ENCODE data around the gene SLC38A7.

Gene SLC38A7

GRCh38 chr16:58651965-58652348 lies 32.6 kb downstream of the SLC38A7 start:
- no peak overlapping the region for H3K4me3 ChIP-seq (replicated peaks in 1 of 2; ENCODE audit: low read depth in 2 of 2, low read length in 2 of 2)
- DNase-seq (ENCODE audit: low read depth in 2 of 2) = peak in 1 of 2 donors; percentile 84
- TF ChIP-seq CTCF (IDR thresholded peaks at IDR 0.05; ENCODE audit: low read depth, low read length) = no peak

- H3K4me3 ChIP-seq (replicated peaks in 1 of 2; ENCODE audit: low read depth in 2 of 2, low read length in 2 of 2) = no peak overlapping the region
- no peak for DNase-seq (ENCODE audit: low read depth in 2 of 2)
- no peak for TF ChIP-seq CTCF (IDR thresholded peaks at IDR 0.05; ENCODE audit: low read depth, low read length)
Observed at GRCh38 chr16:58649707-58650106, 34.9 kb downstream of the SLC38A7 start.

DNA sequence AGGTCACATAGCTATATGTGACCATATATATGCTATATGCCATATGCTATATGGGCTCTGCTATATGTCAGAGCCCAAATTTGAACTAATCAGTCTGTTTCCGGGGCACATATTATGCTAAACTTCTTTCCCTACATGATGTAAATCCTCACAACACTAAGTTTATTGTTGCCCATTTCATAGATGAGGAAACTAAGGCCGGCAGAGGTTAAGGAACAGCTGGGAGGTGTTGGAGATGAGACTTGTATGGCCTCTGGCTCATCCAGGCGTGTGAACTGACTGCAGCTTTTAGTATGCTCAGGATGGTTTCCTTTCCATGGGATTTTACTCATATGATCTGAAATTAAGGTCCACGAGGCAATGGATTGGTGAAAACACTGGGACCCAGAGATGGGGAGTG lies 37.5 kb downstream of the SLC38A7 start:
- DNase-seq (ENCODE audit: low read depth in 2 of 2) = no peak
- no peak overlapping the region for H3K4me3 ChIP-seq (replicated peaks in 1 of 2; ENCODE audit: low read depth in 2 of 2, low read length in 2 of 2)
- no peak for TF ChIP-seq CTCF (IDR thresholded peaks at IDR 0.05; ENCODE audit: low read depth, low read length)

GRCh38 chr16:58644765-58645487 lies 39.6 kb downstream of the SLC38A7 start:
- H3K4me3 ChIP-seq (replicated peaks in 1 of 2; ENCODE audit: low read depth in 2 of 2, low read length in 2 of 2) = no peak overlapping the region
- no peak for TF ChIP-seq CTCF (IDR thresholded peaks at IDR 0.05; ENCODE audit: low read depth, low read length)
- DNase-seq (ENCODE audit: low read depth in 2 of 2) = no peak

- no peak for DNase-seq (ENCODE audit: low read depth in 2 of 2)
- TF ChIP-seq CTCF (IDR thresholded peaks at IDR 0.05; ENCODE audit: low read depth, low read length) = no peak
- H3K4me3 ChIP-seq (replicated peaks in 1 of 2; ENCODE audit: low read depth in 2 of 2, low read length in 2 of 2) = no peak overlapping the region
Observed at GRCh38 chr16:58644108-58644507, 40.5 kb downstream of the SLC38A7 start.

DNA sequence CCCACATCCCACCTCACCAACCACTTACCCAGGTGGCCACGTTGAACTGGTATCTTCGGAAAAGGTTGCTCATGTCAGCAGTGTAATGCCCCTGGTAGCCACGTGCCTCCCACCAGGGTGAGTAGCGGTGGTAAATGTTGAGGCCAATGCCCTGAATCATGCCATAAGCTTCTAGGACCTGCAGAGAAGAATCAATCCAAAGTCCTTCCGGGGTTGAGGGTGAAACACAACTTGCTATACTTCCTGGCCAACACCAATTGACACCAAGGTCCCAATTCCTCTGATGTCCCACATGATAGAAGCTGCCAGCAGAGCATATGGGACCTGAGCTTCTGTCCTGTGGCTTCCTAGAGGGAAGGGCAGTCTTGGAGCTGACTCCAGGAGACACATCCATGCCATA lies 43.6 kb downstream of the SLC38A7 start:
- H3K4me3 ChIP-seq (replicated peaks in 1 of 2; ENCODE audit: low read depth in 2 of 2, low read length in 2 of 2) = no peak overlapping the region
- TF ChIP-seq CTCF (IDR thresholded peaks at IDR 0.05; ENCODE audit: low read depth, low read length) = no peak
- no peak for DNase-seq (ENCODE audit: low read depth in 2 of 2)

GRCh38 chr16:58639836-58640235 lies 44.7 kb downstream of the SLC38A7 start:
- no peak for TF ChIP-seq CTCF (IDR thresholded peaks at IDR 0.05; ENCODE audit: low read depth, low read length)
- DNase-seq (ENCODE audit: low read depth in 2 of 2) = no peak
- no peak overlapping the region for H3K4me3 ChIP-seq (replicated peaks in 1 of 2; ENCODE audit: low read depth in 2 of 2, low read length in 2 of 2)

Data from cardiac fibroblast (primary cell).